GM12865 (cell line): ENCODE data around the gene C1QTNF9B.
A peak's percentile ranks its signal among the peaks of the same experiment; 100 is the strongest.

Source experiments
- DNase-seq: peaks from one replicate; pipeline ENCODE4 v3.0.0; 2010; ENCODE audit warnings: low read depth
- H3K4me3 ChIP-seq: 2 replicates; pipeline ENCODE4 v1.5.1; 2011; ENCODE audit warnings: mild to moderate bottlenecking, low read depth, low read length, control low read depth
- CTCF ChIP-seq: IDR thresholded peaks from 2 replicates; pipeline ENCODE4 v1.5.1; 2011; ENCODE audit warnings: low read length, control low read depth, low read depth, inconsistent platforms; ENCODE audit not compliant: insufficient read depth; ENCODE audit errors: missing control alignments

Gene C1QTNF9B

GRCh38 chr13:23923031-23923430, 25.7 kb upstream of the C1QTNF9B start:
- DNase-seq = no peak
- no peak for TF ChIP-seq CTCF
- no peak overlapping the region for H3K4me3 ChIP-seq

GRCh38 chr13:23922005-23922932, 25.0 kb upstream of the C1QTNF9B start:
- TF ChIP-seq CTCF = no peak
- DNase-seq = no peak
- no peak overlapping the region for H3K4me3 ChIP-seq

GRCh38 chr13:23921451-23921888, 24.2 kb upstream of the C1QTNF9B start:
- H3K4me3 ChIP-seq = no peak overlapping the region
- TF ChIP-seq CTCF = peak; percentile 62
- peak; percentile 50 for DNase-seq

- no peak for DNase-seq
- no peak overlapping the region for H3K4me3 ChIP-seq
- no peak for TF ChIP-seq CTCF
These were observed 21.7 kb upstream of the C1QTNF9B start for GRCh38 chr13:23919006-23919405.

- no peak for TF ChIP-seq CTCF
- H3K4me3 ChIP-seq = no peak overlapping the region
- no peak for DNase-seq
These were observed 20.9 kb upstream of the C1QTNF9B start for GRCh38 chr13:23918208-23918607.

- no peak overlapping the region for H3K4me3 ChIP-seq
- no peak for DNase-seq
- TF ChIP-seq CTCF = no peak
These were observed 18.0 kb upstream of the C1QTNF9B start for GRCh38 chr13:23915308-23915707.
